Ovary (tissue), 3 donors: ENCODE results near the gene ACACB.

Experiments used
- POLR2A ChIP-seq: fragments of 450-650 bp; IDR thresholded peaks from one replicate; pipeline ENCODE4 v1.6.1; 2017; ENCODE audit warnings: antibody characterized with exemption, mild to moderate bottlenecking, moderate library complexity
- TF ChIP-seq, protein P1 (sequence below), 3 donors: fragments of 450-650 bp in 2 of 3; fragments of 200-600 bp in 1 of 3; IDR thresholded peaks; one replicate each; pipeline versions ENCODE4 v1.5.1 to v1.8.0; 2016 to 2022; ENCODE audit warnings: antibody characterized with exemption in 3 of 3, mild to moderate bottlenecking in 1 of 3
- donor health status: DM: no; HTN: no; CAD: no.

DNA sequence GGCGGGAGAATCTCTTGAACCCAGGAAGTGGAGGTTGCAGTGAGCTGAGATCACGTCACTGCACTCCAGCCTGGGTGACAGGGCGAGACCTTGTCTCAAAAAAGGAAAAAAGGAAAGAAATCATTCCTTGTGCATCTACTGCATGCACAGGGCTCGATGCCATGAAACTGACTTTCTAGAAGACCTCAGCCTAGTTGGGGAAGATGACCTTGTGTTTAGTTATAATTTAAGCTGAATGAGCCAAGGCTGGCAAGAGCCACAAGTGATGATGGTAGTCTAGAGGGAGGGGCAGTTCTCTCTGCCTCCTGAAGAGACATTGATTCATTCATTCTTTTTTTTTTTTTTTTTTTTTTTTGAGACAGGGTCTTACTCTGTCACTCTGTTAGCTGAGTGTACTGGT is 24.2 kb downstream of the ACACB start:
- no peak for TF ChIP-seq POLR2A
- TF ChIP-seq, protein P1, sequence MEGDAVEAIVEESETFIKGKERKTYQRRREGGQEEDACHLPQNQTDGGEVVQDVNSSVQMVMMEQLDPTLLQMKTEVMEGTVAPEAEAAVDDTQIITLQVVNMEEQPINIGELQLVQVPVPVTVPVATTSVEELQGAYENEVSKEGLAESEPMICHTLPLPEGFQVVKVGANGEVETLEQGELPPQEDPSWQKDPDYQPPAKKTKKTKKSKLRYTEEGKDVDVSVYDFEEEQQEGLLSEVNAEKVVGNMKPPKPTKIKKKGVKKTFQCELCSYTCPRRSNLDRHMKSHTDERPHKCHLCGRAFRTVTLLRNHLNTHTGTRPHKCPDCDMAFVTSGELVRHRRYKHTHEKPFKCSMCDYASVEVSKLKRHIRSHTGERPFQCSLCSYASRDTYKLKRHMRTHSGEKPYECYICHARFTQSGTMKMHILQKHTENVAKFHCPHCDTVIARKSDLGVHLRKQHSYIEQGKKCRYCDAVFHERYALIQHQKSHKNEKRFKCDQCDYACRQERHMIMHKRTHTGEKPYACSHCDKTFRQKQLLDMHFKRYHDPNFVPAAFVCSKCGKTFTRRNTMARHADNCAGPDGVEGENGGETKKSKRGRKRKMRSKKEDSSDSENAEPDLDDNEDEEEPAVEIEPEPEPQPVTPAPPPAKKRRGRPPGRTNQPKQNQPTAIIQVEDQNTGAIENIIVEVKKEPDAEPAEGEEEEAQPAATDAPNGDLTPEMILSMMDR (IDR thresholded peaks at IDR 0.05), result no peak
